GM18508 (cell line): ENCODE measurements around the gene MYO1E.
"Not testable (repeated sequence)": the region's sequence is repeated elsewhere in the genome, so short reads cannot be mapped to it uniquely, and the experiment has no call there.

Experiments used
- ATAC-seq: cut with Tn5 transposase; IDR thresholded peaks from one replicate; pipeline ENCODE4 v1.9.1; 2021; ENCODE audit warnings: moderate number of reproducible peaks; ENCODE audit not compliant: insufficient read depth, unreplicated experiment

The MYO1E gene

DNA sequence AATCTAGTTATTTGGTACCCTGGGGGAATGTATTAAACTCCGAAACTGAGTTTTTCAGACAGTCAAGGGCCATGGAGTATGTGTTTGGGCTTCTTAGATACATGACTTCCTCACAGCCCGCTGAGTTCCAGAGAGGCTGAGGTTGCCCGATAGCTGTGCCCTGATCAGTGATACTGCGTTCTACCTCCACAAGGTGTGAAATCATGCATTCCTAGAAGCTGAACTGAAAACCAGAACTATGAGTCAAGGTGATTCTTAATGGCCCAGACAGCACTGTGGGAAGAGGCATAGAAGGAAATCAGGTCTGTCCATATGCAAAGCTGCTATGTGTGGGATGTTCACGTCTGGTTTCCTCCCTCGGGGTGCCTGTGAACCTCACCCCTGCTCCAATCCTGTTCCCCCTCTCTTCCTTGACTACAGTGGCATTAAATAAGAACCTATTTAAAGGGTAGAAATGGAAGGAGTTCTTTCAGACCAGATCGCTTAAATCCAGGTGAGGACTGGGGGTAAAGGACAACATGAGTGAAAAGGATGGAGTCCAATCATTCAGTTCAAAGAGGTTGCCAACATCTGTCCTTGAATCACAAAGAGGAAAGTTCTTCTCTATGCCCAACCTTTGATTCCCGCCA is 74.3 kb downstream of the MYO1E start:
- peak; percentile 59 for ATAC-seq

DNA sequence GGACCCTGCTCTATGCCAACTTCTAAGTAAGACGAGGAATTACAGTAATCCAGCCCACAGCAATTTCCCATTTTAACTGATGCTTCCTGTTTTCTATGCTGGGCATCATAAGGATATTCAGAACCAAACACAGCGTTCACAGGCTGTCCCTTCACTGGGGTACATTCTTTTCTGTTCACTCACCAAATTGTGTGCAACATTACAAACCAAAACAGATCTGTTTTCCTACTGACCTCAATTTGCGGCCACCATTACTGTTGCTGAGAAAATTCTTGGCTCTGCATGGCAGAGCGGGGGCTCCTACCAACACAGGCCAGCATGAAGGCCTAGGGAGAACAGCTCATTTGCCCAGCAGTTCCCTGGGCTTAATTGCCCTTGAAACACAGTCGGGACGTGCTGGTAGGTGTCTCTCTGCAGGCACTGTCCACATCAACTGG is 76.5 kb downstream of the MYO1E start:
- ATAC-seq, result no peak

DNA sequence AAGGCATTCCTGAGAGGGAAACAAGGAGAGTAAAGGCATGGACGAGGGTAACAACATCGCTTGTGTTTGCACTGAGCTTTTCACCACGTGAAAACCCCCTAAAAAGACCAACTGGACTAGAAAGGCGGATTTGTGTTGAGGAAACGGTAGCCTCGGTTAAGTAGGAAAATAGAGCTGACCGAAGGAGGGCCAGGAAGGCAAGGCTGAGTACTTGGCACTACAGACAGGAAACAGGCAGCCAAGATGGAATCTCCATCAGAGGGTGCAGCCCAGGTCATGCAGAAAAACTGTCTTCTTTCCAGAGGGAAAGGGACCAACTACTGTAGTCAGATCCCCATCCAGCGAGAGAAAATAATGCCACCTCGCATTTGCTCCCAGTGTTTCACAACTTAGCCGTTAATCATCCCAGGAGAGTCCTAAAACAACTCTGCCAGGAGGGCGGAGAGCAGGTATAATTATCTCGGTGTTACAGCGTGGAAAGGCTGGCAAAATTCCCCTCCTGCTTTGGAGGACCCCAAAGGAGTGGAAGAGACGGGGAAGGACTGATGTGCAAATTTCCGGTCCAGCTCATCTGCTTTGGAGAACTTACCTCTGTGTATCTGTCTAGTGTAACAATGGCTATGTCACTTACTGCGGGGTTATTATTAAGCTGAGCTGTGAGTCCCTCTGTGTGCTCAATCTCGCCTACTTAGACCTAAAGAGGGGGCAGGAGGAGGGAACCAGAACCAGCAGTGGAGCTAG is 77.2 kb downstream of the MYO1E start:
- ATAC-seq, result no peak

DNA sequence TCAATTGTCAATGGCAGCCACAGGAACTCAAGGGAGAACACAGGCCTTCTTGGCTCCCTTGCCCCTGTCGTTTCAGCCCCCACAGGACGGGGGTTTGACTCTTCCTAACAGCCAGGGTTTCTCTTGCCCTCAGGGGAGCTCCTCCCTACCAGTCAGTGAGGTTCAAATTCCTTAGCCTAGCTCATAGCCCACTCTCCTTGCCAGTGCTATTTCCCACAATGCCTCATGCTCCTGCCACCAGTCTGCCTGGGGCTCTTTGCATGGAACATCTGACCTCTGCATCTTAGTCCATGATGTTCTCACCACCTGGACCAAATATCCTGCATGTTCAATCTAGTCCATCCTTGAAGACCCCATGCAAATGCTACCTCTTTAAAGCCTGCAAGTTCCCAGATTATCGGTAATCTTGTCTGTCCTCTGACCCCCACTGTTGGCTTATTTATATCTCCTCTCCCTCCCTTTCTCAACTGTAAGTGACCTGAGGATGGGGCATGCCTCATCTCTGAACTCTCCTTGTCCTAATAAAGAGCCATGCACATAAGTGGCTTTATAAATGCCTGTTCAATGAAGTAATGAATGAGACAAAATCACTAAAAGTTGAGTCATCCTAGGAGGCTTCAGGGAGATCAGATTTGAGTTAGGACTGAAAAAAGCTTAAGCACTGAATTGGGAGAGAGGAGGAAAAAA is 78.0 kb downstream of the MYO1E start:
- no peak for ATAC-seq

DNA sequence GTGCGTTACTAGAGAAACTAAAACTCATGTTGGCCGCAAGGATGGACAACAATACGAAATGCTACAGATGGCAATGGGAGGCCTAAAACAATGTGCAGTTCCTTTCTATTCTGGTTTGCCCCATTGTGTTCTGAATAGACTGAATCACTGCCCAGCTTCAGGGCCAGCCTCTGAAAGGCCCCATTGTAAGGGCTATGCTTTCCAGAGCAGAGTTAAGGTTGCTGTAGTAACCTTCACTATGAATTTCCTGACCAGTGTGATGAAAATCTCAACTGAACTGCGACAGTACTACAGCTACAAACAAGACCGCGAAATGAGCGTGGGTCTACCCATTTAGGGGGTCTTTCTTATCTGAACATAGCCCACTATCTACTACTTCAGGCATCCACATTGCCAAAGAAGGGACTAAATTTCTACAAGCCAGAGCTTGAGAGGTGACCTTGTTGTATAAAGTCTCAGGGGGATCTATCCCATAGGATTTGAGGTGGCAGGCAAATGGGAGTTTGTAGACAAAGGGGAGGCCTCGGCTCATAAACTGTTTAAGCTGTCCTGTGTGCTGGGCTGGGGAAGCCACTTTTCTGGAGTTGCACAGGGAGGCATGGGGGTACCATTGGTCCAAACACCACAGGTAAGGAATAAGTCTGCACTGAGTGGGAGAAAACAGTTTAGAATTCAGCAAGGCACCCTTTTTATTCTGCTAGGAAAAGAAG is 80.1 kb downstream of the MYO1E start:
- ATAC-seq, result no peak

DNA sequence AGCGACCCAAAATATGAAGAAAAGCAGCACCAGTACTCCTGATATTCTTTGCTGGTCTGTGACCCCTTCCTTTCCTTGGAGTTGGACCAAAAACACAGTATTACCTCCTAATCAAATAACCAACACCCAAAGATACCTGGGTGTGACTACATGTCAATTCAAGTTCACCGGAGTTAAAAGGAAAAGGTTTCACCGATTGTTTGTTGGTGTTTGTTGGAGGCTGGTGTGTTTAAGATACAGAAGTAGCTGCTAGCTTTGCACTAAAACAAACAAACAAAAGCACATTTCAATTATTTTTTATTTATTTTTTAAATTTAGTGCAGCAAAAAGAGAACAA is 81.5 kb downstream of the MYO1E start:
- ATAC-seq, result no peak

DNA sequence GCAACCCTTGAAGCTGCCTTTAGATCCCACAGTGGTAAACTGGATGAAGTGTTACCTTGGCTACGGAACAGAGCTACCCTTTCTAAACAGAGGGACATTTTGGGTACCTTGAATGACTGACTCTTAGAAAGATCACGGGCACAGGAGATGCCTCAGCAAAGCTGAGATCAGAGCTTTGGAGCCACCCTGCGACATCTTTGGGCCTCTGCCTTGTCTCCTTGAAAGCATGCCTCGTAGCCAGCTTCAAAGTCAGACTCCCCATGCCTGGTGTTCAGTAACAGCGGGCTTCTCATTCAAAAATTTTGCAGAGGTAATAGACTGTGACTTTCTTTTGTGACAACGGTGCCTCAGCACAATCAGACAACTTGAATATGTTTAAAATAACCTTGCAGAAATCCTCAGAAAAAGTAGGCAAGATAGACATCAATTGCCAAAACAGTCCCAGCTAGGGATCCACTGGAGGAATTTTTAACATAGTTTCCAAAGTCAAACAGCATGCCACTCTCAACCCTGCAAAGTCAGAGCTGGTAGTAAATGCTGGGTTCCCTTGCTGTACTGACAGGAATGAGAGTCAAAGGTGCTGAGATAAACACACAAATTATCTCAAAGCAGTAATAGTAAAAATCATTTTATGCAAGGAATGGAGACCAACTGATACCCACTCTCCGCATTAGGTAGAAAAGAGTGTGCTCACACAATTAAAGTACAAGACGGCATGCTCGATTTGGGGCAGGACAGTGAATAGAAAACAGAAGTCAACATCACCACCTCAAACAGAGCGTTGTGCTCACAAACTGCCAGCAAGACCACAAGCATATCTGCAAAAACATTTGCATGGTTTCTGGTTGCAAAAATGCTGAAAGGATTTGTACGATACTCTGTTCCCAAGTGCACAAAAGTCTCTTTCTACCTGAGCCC is 82.1 kb downstream of the MYO1E start:
- ATAC-seq, result no peak

DNA sequence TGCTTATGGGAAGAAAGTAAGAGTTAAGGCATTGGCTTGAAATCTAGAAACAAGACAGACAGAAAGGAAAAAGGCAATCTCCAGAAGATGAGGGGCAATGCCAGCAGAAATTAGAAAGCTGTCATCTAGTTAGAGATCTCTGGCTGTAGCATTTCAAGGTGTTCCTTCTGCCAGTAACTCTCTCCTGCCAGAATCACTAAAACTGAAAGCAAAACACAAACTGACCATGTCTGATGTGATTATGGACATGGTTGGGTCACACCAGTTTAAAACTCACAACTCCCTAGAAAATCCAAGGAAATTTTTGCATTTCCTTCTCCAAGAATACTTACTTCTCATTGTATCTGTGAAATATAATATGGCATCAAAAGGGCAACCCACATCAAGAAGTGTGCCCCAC is 83.1 kb downstream of the MYO1E start:
- ATAC-seq, result no peak

DNA sequence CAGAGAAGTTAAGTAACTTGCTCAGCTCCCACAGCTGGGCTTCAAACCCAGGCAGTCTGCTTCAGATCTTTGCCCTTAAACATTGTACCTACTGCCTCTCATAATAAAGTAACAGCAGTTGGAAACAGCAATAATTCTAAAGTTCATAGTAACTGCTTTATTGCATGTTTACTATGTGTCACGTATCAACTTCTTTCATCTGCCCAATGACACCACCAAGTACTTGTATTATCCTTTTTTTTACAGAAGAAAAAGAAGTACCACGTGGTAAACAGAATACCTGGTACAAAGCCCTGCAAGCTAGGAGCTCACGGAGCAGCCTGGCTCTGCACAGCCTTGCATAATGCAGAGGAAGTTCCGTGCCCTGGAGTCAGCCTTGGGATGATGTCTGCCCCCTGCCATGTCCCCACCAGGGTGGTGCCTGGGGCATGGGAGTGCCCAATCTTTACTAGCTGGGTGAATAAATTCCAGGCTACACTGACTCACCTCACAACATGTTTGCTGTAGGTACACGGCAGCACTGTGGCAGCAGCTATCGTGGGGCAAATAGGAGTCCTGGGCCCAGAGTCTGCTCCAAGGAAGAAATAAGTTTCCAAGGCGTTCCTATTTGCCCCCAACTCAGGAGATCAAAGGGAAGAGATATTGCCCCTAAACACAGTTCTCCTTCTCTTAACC is 88.8 kb downstream of the MYO1E start:
- ATAC-seq, result no peak

DNA sequence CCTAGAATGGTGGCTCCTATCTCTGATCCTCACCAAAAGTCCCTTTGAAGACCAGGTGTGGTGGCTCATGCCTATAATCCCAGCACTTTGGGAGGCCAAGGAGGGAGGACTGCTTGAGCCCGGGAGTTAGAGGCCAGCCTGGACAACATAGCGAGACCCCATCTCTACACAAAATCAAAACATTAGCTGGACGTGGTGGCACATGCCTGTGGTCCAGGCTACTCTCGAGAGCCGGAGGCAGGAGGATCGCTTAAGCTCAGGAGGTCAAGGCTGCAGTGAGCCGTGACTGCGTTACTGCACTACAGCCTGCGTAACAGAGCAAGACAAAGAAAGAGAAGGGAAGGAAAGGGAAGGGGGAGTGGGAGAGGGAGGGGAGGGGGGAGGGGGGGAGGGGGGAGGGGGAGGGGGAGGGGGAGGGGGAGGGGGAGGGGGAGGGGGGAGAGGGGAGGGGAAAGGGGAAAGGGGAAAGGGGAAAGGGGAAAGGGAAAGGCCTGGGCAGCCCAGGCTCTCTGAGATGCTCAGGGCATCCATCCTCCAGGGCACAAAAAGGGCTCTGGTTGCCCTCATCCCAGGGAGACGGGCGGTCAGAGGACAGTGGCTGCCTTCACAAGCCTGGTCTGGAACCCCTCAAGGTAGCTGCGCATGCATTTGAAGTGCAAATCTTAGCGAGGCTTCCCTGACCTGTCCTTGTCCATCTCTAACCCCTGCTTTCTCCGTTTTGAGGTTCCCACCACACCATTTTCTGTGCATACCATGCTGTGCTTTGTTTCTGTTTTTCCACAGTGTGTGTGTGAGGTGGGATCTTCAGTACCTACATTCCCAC is 89.9 kb downstream of the MYO1E start:
- ATAC-seq, result no peak

DNA sequence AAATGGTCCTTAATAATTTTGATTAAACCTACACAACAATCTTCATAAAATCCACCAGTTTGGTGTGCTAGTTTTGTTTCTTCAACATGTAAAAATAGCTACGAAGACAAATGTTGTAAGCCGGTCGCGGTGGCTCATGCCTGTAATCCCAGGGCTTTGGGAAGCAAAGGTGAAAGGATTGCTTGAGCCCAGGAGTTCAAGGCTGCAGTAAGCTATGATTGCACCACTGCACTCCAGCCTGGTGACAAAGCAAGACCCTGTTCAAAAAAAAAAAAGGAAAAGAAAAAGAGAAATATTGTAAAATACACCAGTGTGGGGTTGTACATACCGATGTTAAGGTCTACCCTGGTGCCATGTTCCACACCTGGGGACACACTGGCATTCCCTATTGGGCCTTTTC is 91.0 kb downstream of the MYO1E start:
- no peak for ATAC-seq

DNA sequence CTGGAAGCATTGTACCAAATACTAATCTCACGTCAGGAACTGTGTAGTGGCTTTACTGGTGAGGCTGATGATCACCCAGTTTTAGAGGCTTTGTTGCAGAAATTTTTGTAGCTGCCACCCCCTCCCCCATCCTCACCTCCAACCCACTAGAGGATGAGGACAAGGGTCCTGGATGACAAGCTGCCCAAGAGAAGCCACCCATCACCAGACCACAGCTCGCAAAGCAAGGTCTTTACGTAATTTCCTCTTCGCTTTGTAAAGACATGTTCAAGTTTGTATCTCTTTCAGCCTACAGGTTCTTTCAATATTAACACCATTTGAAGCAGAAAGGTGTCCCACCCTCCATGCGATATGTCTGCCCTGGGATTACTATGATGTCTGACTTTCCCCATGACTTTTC is 91.8 kb downstream of the MYO1E start:
- ATAC-seq, result no peak

DNA sequence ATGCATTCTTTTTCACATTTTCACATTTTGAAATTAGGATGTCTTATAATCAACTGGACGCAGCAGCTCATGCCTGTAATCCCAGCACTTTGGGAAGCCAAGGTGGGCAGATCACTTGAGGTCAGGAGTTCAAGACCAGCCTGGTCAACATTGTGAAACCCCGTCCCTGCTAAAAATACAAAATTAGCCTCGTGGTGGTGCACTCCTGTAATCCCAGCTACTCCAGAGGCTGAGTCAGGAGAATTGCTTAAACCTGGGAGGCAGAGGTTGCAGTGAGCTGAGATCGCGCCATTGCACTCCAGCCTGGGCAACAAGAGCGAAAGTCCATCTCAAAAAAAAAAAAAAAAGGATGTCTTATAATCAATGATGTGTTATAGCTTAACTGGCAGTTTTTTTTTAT is 92.4 kb downstream of the MYO1E start:
- ATAC-seq, result not testable (repeated sequence)

DNA sequence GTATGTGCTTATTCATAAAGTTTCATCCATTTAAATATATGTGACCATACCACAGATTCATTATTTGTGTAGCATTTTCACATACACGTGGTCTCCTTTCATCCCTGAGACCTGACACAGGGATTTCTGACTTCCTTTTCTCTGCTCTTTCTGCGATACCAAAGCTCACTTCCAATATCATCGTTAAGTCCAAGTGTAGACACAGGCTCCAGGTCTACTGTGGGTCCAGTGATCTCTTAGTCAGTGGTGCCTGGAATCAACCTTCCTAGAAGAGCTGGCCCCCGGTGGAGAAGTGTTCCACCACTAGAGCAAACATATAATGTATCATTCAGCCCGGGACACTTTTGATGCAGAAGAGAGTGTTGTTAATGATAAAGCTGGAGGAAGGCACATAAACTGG is 93.6 kb downstream of the MYO1E start:
- no peak for ATAC-seq

DNA sequence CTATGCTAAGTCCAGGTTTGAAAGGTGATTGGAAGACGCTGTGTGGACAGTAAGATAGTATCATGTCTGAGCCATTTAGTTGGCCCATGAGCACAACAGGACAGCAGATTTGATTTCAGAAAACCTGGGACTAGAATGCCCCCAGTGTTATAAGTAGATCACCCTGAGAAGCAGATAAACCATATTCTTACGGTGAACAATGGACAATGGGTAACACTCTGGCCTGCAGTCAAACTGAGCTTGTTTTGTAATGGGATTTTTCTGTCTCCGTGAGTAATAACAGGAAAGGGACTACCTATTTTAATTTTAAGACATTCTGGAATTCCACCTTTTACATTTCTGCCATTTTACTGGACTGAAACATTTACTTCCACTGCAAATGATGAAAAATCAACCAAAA is 94.6 kb downstream of the MYO1E start:
- ATAC-seq, result no peak

DNA sequence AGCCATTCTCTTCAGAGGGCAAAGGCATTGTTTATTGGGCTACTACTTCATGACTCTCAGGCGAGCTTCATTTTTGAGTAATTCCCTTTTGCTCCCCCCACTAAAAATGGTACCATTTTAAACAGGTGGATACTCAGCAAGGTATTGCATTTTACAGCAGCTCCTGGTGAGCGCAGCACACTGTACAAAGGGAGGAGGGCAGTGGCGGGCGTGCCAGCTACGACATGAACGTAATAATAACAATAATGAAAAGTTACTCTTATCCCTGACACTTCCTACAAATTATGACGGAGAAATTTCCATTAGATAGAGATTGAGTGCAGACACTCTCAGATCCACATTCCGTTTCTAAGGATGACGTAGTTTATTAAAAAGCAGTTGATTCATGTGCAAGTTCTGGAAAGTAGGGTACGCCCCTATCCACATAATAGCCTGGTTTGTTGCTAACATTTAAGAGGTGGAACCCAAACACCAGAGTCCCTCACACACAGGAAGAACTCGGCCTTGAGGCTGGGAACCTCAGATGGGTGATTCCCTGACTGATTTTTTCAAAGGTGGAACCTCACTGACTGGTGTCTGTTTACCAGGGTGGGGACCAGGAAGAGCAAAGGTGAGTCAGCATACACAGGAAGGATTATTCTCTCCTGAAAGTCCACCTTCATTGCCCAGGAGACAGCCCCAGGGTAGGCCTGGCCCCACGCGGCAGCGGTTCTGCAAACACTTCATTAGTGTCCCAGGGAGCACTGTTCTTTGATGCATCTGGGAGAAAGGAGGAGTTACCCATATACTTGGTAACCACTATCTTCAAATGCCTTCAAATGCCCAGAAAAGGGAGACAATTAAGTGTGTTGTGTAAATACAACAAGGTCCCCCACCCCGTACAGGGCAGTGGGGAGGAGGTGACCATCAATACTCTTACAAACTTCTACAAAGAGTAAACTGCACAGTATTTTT is 96.2 kb downstream of the MYO1E start:
- ATAC-seq, result no peak

DNA sequence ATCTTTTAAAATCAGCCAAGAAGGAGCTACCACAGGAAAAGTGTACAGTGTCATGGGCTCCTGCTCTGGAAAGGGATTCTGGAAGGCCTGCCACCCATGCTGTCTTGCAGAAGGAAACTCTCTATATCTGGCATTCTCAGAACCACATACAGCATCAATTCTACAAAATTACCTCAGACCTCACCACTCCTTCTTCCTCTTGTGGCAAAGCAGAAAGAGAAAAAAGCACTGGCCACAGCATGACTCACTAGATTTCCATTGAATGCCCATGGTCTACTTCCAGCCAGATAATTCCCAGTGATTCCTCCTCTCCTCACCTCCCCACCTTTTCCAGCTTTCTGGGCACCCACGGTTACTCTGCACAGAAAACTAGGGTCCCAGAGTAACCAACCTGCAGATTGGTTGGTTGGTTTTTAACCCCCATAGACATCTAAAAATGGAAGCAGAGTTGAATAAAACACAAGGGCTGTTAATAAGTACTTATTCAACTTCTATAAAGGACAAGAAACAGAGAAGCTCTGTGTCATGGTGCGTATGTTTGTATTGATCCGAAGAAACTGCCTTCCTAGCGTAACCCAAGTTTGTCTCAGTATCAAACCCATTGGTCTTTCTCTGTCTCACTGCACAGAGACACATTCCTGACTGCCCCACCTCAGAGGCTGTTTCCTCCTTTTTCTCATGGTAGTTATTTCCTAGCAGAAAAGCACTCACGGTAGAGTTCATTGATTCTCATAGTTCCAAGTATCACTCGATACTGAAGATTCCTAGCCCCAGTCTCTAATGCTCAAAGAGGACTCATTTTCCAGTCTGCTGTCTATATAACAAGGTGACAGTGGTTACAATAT is 98.3 kb downstream of the MYO1E start:
- no peak for ATAC-seq
